A549 (cell line): ENCODE measurements around the gene CACNA2D2. TPM values are rescaled to one million over a fixed set of nuclear protein-coding genes. Genes with fewer than 3 reads are reported as not detected.

ENCODE experiments used
- ATAC-seq, 2 experiments: fragments of 200-7000 bp in 1 of 2; fragments of >200 bp in 1 of 2; cut with Nextera tagmentation in 1 of 2; cut with Tn5 transposase in 1 of 2; 3 replicates each; pipeline versions ENCODE4 v1.8.0 to v1.9.1; 2018 to 2020; ENCODE audit warnings: mild to moderate bottlenecking in 1 of 2, moderate library complexity in 1 of 2
- CTCF ChIA-PET: fragments of 300-600 bp; sonication (Branson Sonifier 250); formaldehyde crosslinking; extraction: SDS; loops from one replicate; lab custom pipeline; 2021; ENCODE audit warnings: antibody characterized with exemption, inconsistent platforms; lab: Yijun Ruan, JAX
- POLR2A ChIA-PET: fragments of 350-600 bp; formaldehyde crosslinking; extraction: SDS; loops from one replicate; lab custom pipeline; 2021; ENCODE audit warnings: antibody characterized with exemption, inconsistent platforms; lab: Yijun Ruan, JAX
- DNase-seq, 2 experiments: peaks; one replicate each; pipeline versions ENCODE4 v3.0.0 to v3.0.0-alpha.2; 2011 to 2016; ENCODE audit warnings: low read depth in 1 of 2, low spot score in 1 of 2
- FAIRE-seq: peaks from 2 replicates; lab custom pipeline; 2011; peaks lifted over from hg19 to GRCh38; lab: Jason Lieb, UNC
- H3K27ac ChIP-seq, 2 experiments: fragments of >200 bp; sonication (Bioruptor Twin); formaldehyde crosslinking; 3 replicates each; pipeline ENCODE4 v1.5.1; 2016 to 2017
- H3K4me1 ChIP-seq: fragments of >200 bp; sonication (Bioruptor Twin); formaldehyde crosslinking; 3 replicates; pipeline ENCODE4 v1.6.1; 2016
- H3K4me2 ChIP-seq: fragments of >200 bp; sonication (Bioruptor Twin); formaldehyde crosslinking; 3 replicates; pipeline ENCODE4 v1.6.1; 2016
- H3K4me3 ChIP-seq: fragments of >200 bp; sonication (Bioruptor Twin); formaldehyde crosslinking; 3 replicates; pipeline ENCODE4 v1.5.1; 2016
- H3K9me3 ChIP-seq: fragments of >200 bp; sonication (Bioruptor Twin); formaldehyde crosslinking; 3 replicates; pipeline ENCODE4 v1.6.1; 2016
- ATOH8 ChIP-seq: fragments of 250-450 bp; sonication (Bioruptor Pico); IDR thresholded peaks from 2 replicates; pipeline ENCODE4 v1.5.0; 2020; ENCODE audit warnings: low read depth, mild to moderate bottlenecking, moderate library complexity
- BCL3 ChIP-seq: fragments of >200 bp; sonication (Bioruptor Twin); formaldehyde crosslinking; IDR thresholded peaks from 3 replicates; pipeline ENCODE4 v1.6.1; 2016
- CTCF ChIP-seq: fragments of >200 bp; sonication (Bioruptor Twin); formaldehyde crosslinking; IDR thresholded peaks from 3 replicates; pipeline ENCODE4 v1.5.1; 2016
- EHMT2 ChIP-seq: fragments of 200-600 bp; sonication (generic); IDR thresholded peaks from 2 replicates; pipeline ENCODE4 v1.6.1; 2016; ENCODE audit warnings: antibody characterized with exemption, low read depth, mild to moderate bottlenecking, moderate library complexity
- EP300 ChIP-seq, 2 experiments: fragments of >200 bp; sonication (Bioruptor Twin); formaldehyde crosslinking; IDR thresholded peaks; 2 replicates in 1 of 2; 3 replicates in 1 of 2; pipeline ENCODE4 v1.6.1; 2016 to 2017
- ESRRA ChIP-seq: fragments of 150-350 bp; IDR thresholded peaks from 2 replicates; pipeline ENCODE4 v1.6.1; 2014; ENCODE audit warnings: mild to moderate bottlenecking, low read length, borderline replicate concordance
- FOSB ChIP-seq: fragments of 250-450 bp; sonication (Bioruptor Pico); IDR thresholded peaks from 2 replicates; pipeline ENCODE4 v1.5.0; 2020; ENCODE audit warnings: mild to moderate bottlenecking, moderate library complexity
- GATA3 ChIP-seq: IDR thresholded peaks from 2 replicates; pipeline ENCODE4 v1.6.1; 2012; ENCODE audit warnings: borderline replicate concordance
- HEYL ChIP-seq: fragments of 250-450 bp; sonication (Bioruptor Pico); IDR thresholded peaks from 2 replicates; pipeline ENCODE4 v1.8.0; 2021; ENCODE audit warnings: mild to moderate bottlenecking, moderate library complexity
- HOXA7 ChIP-seq: fragments of 250-450 bp; sonication (Bioruptor Pico); IDR thresholded peaks from 2 replicates; pipeline ENCODE4 v1.5.0; 2020; ENCODE audit warnings: mild to moderate bottlenecking, moderate library complexity
- HOXB13 ChIP-seq: fragments of 250-450 bp; sonication (Bioruptor Pico); IDR thresholded peaks from 2 replicates; pipeline ENCODE4 v1.5.0; 2020; ENCODE audit warnings: low read depth, mild to moderate bottlenecking, moderate library complexity
- JUN ChIP-seq, 2 experiments: fragments of >200 bp; sonication (Bioruptor Twin); formaldehyde crosslinking; IDR thresholded peaks; 2 replicates in 1 of 2; 3 replicates in 1 of 2; pipeline ENCODE4 v1.6.1; 2016 to 2017
- JUNB ChIP-seq: fragments of >200 bp; sonication (Bioruptor Twin); formaldehyde crosslinking; IDR thresholded peaks from 2 replicates; pipeline ENCODE4 v1.6.1; 2016
- MAZ ChIP-seq: fragments of 150-350 bp; IDR thresholded peaks from 2 replicates; pipeline ENCODE4 v1.6.1; 2014; ENCODE audit warnings: antibody characterized with exemption, low read depth, low read length, borderline replicate concordance
- NPAS2 ChIP-seq: fragments of 250-450 bp; sonication (Bioruptor Pico); IDR thresholded peaks from 2 replicates; pipeline ENCODE4 v1.8.0; 2022; ENCODE audit warnings: mild to moderate bottlenecking, moderate library complexity, borderline replicate concordance
- PBX3 ChIP-seq: IDR thresholded peaks from 2 replicates; pipeline ENCODE4 v1.6.1; 2012
- PHF8 ChIP-seq: fragments of 200-600 bp; sonication (generic); IDR thresholded peaks from 2 replicates; pipeline ENCODE4 v1.6.1; 2016; ENCODE audit warnings: low read depth, mild to moderate bottlenecking, antibody characterized with exemption, moderate library complexity, borderline replicate concordance
- RCOR1 ChIP-seq: fragments of 150-350 bp; IDR thresholded peaks from 2 replicates; pipeline ENCODE4 v1.6.1; 2014; ENCODE audit warnings: antibody characterized with exemption, low read length, low read depth
- REST ChIP-seq: fragments of 200-600 bp; sonication (generic); IDR thresholded peaks from 2 replicates; pipeline ENCODE4 v1.6.1; 2016; ENCODE audit warnings: antibody characterized with exemption, mild to moderate bottlenecking, moderate library complexity
- RNF2 ChIP-seq: fragments of 200-600 bp; sonication (generic); IDR thresholded peaks from 2 replicates; pipeline ENCODE4 v1.6.1; 2016; ENCODE audit warnings: low read depth, mild to moderate bottlenecking, antibody characterized with exemption, moderate library complexity, borderline replicate concordance
- ZC3H11A ChIP-seq: fragments of 450-650 bp; IDR thresholded peaks from 2 replicates; pipeline ENCODE4 v1.6.1; 2014; ENCODE audit warnings: antibody characterized with exemption, mild to moderate bottlenecking
- WGBS: methylation state at CpG from one replicate; pipeline ENCODE4 v1.1.6; 2017; ENCODE audit errors: missing lambda C conversion rate; 5-methylcytosine and 5-hydroxymethylcytosine counted together
- polyA plus RNA-seq, 4 experiments: library from polyadenylated mRNA; depleted of rRNA in 3 of 4; stranded (reverse); fragments of >200 nt; fragmentation: RNase III in 1 of 4; extraction: RNeasy Plus Mini Kit Qiagen cat#74134 plus additional on column Dnase treatment in 1 of 4; gene quantifications; 2 replicates in 3 of 4; 3 replicates in 1 of 4; pipeline ENCODE4 v1.2.3, GENCODE V29; 2011 to 2017

The CACNA2D2 gene
- polyA plus RNA-seq, 2 of the 4 experiments (the other 2 are of a cell fraction) = 0.21 to 0.75 TPM

- WGBS = 80% methylated on average over 2 of the region's 2 CpGs
- Histone ChIP-seq H3K9me3 (no peaks in the 10 kb centered on the region), H3K27ac (no peak overlapping the region), H3K4me1 (no peaks in the 10 kb centered on the region), H3K4me3 (no peak overlapping the region), H3K4me2 (no peak overlapping the region)
- ATAC-seq (no peak), DNase-seq (no peak), FAIRE-seq (no peak)
- ChIA-PET POLR2A (no interaction called here), CTCF (no interaction called here)
- no peak for TF ChIP-seq ATOH8 (CRISPR knock-in tag)
- TF ChIP-seq EHMT2 = no peak
- TF ChIP-seq CTCF = no peak
- TF ChIP-seq PBX3 = no peak
Observed at GRCh38 chr3:50478671-50479260, 24.7 kb downstream of the CACNA2D2 start.

GRCh38 chr3:50478051-50478450 is 25.4 kb downstream of the CACNA2D2 start:
- TF ChIP-seq BCL3 (no peak), NPAS2 (CRISPR knock-in tag) (no peak), ZC3H11A (no peak), HOXB13 (CRISPR knock-in tag) (no peak), PHF8 (no peak), EP300 (IDR thresholded peaks at IDR 0.05) (no peak), JUNB (no peak), HOXA7 (CRISPR knock-in tag) (no peak), FOSB (CRISPR knock-in tag) (no peak), JUN (IDR thresholded peaks at IDR 0.05) (no peak)
- TF ChIP-seq, all 56 proteins: peak for 0
- FAIRE-seq = no peak
- Histone ChIP-seq H3K4me3 (no peak overlapping the region), H3K27ac (no peak overlapping the region), H3K9me3 (no peaks in the 10 kb centered on the region), H3K4me2 (no peak overlapping the region), H3K4me1 (no peaks in the 10 kb centered on the region)
- ATAC-seq = no peak
- CTCF ChIA-PET = interaction anchor here (0.7 kb wide), 1 partner anchor 353 kb away, joined by 3 read pairs; no protein-coding TSS in a partner anchor
- WGBS = 93% methylated on average over 4 of the region's 7 CpGs
- POLR2A ChIA-PET = no interaction called here
- DNase-seq = no peak

GRCh38 chr3:50475348-50475747 is 28.1 kb downstream of the CACNA2D2 start:
- Histone ChIP-seq H3K4me1 (no peaks in the 10 kb centered on the region), H3K9me3 (no peaks in the 10 kb centered on the region), H3K4me2 (no peak overlapping the region), H3K4me3 (no peak overlapping the region), H3K27ac (no peak overlapping the region)
- ChIA-PET CTCF (interaction anchor here (1.5 kb wide), 1 partner anchor 9 kb away, joined by 4 read pairs; no protein-coding TSS in a partner anchor), POLR2A (no interaction called here)
- FAIRE-seq (no peak), ATAC-seq (no peak), DNase-seq (no peak)
- 55% methylated on average over 4 of the region's 12 CpGs for WGBS
- TF ChIP-seq EHMT2 (no peak), RNF2 (no peak), MAZ (no peak), HEYL (CRISPR knock-in tag) (no peak), GATA3 (no peak), HOXB13 (CRISPR knock-in tag) (no peak), CTCF (no peak), ESRRA (no peak), REST (no peak), RCOR1 (no peak)
